Stimulated activated naive CD8-positive, alpha-beta T cell treated with anti-CD3 and anti-CD28 coated beads, Interleukin-15, Interleukin-2, amounts not matched to agents 100 U/mL and 50 U/mL, for 24 hours (primary cell): ENCODE results near the gene NFKBIB.
"Not testable (repeated sequence)": the region's sequence is repeated elsewhere in the genome, so short reads cannot be mapped to it uniquely, and the experiment has no call there.

Experiments
- ATAC-seq: fragments of 150-1000 bp; cut with Tn5 transposase; one replicate; pipeline ENCODE4 v1.10.0; 2021
- DNase-seq: peaks from one replicate; pipeline ENCODE4 v3.0.0; 2021

The NFKBIB gene

DNA sequence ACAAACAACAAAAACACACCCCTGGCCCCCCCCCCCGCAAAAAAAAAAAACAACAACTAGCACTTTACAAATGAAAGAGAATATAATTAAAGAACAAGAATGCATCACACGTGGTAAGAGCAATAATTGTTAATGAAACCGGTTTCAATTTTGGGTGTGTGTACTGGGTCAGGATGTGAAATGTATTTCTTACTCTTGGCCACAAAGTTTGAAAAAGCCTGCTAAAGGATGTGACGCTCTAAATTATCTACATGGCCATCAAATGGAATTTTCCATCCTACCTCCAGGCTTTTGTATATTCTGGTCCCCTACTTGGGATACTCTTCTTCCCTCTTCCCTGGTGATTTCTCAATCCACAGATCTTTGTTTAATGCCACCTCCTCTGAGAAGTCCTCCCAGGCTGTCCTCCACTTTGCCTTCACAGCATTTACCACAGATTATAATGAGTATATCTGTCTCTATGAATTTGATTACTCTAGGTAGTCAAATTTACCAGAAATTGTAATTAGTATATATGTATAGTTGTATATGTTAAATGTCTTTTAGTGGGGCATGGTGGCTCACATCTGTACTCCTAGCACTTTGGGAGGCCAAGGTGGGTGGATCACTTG, 28.7 kb downstream of the NFKBIB start:
- DNase-seq, result no peak
- no peak for ATAC-seq

DNA sequence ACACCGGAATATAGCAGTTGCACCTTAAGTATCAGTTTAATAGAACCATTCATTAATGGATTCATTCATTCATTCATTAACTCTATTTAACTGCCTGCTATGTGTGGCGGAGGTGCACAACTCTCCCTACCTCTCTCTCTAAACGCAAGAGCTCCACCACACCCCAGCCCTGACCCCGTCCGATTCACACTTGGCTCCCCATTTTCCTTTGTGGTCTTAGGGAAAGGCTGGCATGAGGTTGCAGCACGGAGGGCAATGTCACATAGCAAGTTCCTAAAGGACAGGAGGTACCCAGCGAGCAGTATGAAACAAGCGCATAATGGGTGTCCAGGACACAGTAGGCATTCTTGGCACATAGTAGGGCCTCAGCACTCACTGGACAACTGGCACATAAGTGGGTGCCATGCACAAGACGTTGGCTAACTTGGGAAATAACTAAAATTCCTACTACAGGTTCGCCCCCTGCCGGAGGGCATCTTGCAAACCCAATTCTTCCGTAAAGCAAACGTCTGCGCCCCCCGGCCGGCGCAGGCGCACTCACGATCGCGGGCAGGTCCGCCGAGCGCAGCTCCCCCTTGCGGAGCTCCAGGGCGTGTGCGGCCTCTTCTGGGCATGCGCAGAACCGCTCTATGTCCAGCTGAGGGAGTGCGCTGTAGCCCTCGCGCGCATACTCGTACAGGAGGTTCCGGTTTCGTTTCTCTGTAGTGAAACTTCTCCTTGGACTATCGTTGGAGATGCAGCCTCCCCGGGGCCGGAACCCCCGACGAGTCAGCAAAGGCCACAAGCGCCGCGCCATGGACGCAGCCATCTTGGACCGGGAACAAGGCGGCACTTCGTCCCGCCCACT, 30.4 kb downstream of the NFKBIB start, which contains the start of gene SARS2:
Gene SARS2, minus strand, starts transcription at position 835 of the 847 bp plus-strand sequence. Its CDS starts 27 bp downstream, at position 808.
- DNase-seq (peak; percentile 91), ATAC-seq (peak; percentile 68)

GRCh38 chr19:38930776-38931520, 31.2 kb downstream of the NFKBIB start, which contains the start of gene MRPS12:
TSS of gene MRPS12 (plus strand) at chr19:38930944. CDS start at chr19:38931295, 351 bp downstream.
- peak; percentile 98 for ATAC-seq
- DNase-seq, result peak; percentile 97

GRCh38 chr19:38931521-38931793, 31.7 kb downstream of the NFKBIB start:
- DNase-seq (no peak), ATAC-seq (no peak)

GRCh38 chr19:38932425-38933179, 32.8 kb downstream of the NFKBIB start:
- DNase-seq, result peak; percentile 49

GRCh38 chr19:38933544-38933943, 33.8 kb downstream of the NFKBIB start:
- no peak for ATAC-seq
- no peak for DNase-seq

More at GRCh38 chr19:38932425-38933179, 32.8 kb downstream of the NFKBIB start:
- no peak for ATAC-seq

DNA sequence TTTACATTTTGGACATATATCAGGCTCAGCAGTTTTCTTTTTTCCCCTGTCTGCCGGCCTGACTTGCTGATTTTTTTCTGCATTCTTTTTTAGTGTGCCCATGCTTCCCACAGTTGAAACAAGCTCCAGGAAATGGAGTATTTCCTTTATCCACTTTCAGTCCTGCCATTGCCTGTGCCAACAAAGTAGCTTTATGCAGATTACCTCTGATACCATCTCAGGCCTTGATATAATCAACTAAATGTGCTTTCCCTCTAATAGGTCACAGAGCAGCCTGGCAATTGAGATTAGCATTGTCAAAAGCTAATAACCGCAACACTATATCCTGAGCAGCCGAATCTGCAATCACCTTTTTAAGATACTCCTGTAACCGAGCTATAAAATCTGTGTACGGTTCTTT, 40.2 kb downstream of the NFKBIB start:
- DNase-seq, result no peak
- no peak for ATAC-seq

GRCh38 chr19:38941466-38941865, 41.7 kb downstream of the NFKBIB start:
- not testable (repeated sequence) for DNase-seq, ATAC-seq

DNA sequence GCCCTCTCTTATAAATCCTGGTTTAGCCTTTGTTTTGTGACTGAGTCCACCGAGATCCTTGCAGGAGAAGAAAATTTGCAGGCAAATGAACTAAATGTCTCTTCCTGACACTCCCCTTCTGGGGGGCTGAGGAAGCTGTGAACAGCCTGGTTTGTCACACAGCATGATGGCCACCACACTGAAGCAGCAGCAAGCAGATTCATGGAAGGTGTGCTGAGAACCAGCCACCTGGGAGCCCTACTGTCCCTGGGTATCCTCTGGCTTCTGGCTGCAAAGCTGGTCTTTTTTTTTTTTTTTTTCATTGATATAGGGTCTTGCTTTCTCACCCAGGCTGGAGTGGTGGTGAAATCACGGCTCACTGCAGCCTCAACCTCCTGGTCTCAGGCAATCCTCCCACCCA, 42.2 kb downstream of the NFKBIB start:
- no peak for DNase-seq
- no peak for ATAC-seq

GRCh38 chr19:38942471-38943181, 42.9 kb downstream of the NFKBIB start:
- ATAC-seq (no peak), DNase-seq (no peak)

GRCh38 chr19:38944981-38945506, 45.3 kb downstream of the NFKBIB start:
- ATAC-seq, result no peak
- DNase-seq, result no peak

- DNase-seq (no peak), ATAC-seq (no peak)
Observed at GRCh38 chr19:38945562-38946228, 45.9 kb downstream of the NFKBIB start.

DNA sequence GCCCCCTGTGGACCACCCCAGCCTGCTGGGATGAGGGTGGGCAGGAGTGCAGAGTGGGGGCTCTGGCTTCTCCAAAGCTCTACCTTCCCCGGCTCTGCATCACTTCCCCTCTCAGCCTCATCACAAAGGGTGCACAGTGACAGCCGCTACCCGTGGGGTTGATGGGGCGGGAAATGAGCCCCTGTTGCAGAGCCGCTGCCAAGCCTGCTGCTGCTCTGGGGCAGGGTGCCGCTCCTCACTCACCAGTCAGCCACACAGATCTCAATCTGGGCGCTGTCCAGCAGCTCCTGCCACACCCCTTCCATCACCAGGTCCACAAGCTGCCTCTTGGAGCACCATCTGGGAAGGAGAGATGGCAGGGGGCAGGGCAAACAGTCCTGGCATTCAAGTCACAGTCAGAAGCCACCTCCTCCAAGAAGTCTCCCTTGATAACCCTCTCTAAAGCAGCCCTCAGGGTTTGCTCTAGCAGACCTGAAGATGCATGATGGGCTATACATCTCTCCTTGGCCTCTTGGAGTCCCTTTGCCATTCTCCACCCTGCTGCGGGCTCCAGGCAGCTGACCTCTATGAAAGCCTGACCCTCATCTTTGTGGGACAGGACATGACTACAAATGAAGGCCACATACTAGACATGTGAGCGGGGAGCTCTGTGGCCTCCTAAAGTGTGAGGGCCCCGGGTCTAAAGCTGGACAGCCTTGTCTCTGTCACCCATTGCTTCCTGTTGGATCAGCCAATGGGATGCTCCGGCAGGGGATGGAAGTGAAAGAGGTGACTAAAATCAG, 46.7 kb downstream of the NFKBIB start:
- DNase-seq (no peak), ATAC-seq (no peak)

DNA sequence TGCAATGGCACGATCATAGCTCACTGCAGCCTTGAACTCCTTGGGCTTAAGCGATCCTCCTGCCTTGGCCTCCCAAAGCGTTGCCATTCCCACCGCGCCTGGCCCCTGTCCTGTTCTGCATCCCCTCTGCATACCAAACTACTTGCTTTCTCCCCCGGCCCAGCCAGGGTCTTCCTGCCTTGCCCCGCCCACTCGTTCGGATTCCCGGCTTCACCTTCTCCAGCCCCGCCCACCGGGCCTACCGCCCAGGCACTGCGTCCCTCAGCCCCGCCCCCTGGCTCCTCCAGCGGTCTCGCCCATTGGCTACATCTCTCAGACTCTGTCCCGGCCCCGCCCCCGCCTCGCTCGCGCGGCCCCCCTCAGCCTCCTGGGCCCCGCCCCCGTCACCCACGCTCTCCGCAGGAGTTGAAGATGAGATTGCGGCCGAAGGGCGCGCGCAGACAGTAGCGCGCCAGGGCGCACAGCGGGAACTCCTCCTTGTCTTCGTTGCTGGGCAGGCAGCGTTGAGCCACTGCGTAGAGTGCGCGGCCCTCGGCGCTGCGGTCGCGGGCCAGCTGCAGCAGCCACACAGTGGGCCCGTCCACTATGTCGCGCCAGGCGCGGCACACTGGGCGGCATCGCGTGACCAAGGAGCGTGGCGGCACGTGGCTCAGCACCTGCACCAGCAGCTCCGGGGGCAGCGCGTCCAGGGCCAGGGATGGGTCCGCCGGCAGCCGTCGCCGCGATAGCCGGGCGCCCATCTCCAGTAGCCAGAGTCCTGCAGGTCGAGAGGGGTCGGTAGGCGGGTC, 50.0 kb downstream of the NFKBIB start:
- peak; percentile 91 for DNase-seq
- ATAC-seq, result peak; percentile 92

DNA sequence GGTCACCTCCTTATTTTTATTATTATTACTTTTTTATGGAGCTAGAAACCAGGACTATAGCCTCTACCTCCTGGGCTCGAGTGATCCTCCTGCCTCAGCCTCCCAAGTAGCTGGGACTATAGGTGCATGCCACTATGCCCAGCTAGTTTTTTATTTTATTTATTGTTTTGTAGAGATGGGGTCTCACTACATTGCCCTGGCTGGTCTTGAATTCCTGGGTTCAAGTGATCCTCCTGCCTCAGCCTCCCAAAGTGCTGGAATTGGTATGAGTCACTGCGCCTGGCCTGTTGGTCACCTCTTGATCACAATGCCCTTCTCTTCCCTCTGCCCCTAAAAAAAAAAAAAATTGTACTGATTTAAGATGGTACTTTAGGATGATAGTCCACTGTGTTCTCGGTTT, 51.4 kb downstream of the NFKBIB start:
- ATAC-seq (no peak), DNase-seq (no peak)

DNA sequence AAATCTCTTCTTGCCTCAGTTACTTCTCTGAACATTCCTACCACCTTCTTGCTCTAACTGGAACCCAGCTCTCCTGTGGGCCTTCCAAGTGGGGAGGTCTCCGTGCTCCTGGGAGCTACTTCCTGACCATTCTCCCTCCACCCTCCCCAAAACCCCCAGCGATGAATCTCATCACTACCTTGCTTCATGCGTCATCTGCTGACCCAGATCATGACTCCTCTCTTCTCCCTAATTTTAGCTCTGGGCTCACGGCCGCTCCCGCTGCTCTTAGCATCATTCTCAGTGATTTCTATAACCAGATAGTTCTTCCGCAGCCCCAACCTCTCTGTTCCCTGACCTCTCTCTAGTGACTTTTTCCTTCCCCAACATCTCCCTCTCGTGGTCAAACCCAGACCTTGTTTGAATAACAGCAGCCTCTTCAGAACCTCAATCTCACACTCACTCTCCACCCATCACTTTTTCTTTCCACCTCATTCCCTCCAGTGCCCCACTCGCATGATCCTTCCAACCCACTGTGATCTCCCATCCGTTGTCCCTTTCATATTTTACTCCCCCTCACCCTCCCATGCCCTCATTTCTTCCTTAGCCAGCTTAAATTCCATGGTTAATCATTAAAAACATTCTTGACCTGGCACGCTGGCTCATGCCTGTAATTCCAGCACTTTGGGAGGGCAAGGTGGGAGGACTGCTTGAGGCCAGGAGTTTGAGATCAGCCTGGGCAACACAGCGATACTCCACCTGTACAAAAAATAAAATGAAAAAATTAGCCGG, 52.8 kb downstream of the NFKBIB start:
- peak; percentile 29 for DNase-seq
- ATAC-seq, result no peak

- DNase-seq, result no peak
- no peak for ATAC-seq
Observed at GRCh38 chr19:38953677-38954076, 53.9 kb downstream of the NFKBIB start.

- ATAC-seq, result no peak
- no peak for DNase-seq
Observed at GRCh38 chr19:38956264-38956663, 56.5 kb downstream of the NFKBIB start.
